GM18909 (cell line): ENCODE measurements around the gene CCDC142.
"Not testable (repeated sequence)": the region's sequence is repeated elsewhere in the genome, so short reads cannot be mapped to it uniquely, and the experiment has no call there.

Source experiments
- ATAC-seq: cut with Tn5 transposase; IDR thresholded peaks from one replicate; pipeline ENCODE4 v1.9.1; 2021; ENCODE audit warnings: mild to moderate bottlenecking; ENCODE audit not compliant: unreplicated experiment, poor library complexity

Gene CCDC142

GRCh38 chr2:74500578-74500946, 17.8 kb upstream of the CCDC142 start:
- no peak for ATAC-seq

- no peak for ATAC-seq
Observed at GRCh38 chr2:74499940-74500577, 17.3 kb upstream of the CCDC142 start.

DNA sequence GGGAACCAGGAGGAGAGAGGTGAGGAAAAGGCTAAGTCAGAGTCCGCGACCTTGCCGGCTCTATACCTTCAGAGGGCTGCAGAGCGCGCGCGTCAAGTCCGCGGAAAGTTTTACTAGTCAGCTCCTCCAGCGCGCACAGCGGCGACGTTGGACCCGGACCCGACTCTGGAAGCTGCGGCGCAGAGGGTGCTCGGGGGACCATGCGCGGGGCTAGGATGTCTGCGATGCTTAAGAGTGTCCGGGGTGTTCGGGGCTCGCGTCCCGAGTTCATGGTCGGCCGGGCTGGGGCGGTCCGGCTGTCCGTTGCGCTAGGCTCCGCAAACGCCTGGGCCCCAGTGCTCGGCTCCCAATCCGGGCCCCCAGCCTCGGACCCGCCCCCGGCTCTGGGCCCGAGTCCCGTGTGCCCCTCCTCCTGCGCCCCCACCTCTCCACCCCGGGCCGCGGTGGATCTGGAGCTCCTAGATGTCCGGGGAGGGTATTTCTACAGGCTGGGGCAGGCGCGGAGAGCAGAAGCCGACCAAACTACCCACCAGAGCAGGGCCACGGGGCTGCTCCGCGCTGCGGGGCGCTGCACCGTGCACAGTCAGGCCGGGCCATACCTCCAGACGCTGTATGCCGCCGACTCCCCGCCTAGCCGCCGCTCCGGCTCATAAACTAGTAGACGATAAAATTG, 16.6 kb upstream of the CCDC142 start, which contains the start of gene LBX2:
Gene LBX2 (minus strand): TSS at position 337 of the 673 bp plus-strand sequence. CDS start 66 bp downstream, at position 271.
- no peak for ATAC-seq

DNA sequence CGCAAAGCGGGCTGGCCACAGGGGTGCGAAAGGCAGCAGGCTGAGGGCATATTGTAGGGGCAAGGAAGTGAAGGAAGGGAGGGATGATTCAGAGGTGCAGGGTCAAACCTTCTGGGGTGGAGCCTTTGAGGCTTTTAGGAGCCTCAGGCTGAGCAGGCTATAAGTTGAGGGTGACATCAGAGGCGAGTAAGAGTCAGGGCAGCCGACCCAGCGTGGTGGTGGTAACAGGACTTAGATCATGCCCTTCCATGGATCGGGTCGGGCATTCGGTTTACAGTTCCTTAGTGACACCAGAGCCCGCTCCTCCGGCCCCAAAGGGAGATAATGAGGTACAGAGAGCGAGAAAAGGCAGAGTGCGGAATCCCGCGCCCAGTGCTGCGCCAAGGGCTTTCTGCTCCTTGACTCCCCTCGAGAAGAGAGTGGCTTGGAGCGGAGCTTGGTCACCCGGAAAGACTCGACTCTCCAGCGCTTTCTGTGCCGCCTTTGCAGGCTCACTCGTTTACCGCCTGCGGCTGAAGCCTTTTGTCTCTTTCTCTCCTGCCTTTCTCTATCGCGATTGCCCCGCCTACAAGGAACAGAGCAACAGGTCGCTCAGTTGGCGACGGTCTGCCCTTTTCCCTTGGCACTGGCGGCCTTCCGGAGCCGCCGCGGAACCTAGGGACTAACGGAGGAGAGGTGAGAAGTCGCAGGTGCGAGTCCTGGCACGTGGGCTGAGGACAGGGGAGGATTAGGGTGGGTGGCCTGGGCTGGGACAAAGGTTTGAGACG, 15.9 kb upstream of the CCDC142 start:
- no peak for ATAC-seq

DNA sequence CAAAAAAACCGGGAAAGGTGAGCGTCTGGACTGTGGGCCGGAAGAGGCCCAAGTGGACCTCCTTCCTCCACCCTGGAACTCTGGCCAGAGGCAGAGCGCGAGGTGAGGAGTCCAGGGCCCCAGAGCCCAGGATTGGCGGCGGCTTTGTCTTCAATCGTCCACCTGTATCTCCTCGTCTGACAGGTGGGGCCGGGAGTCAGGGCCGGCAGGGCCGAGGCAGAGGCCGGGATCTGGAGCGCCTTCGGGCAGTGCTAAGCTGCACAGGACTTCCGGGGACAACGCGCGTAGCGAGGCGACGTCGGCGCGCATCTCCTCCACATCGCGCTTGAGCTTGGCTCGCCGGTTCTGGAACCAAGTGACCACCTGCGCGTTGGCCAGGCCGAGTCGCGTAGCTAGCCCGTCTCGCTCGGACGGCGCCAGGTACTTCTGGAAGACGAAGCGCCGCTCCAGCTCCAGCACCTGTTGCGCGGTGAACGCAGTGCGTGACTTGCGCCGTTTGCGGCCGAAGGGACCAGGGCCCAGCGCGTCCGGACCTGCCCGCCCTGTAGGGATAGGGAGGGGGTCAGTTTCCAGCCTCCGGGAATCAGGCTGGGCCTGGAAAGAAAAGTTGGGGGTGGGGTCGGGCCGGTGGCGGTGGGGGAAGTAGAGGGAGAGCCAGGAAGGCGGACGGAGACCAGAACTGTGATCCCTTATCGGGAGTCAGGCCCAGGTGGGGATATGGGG, 15.1 kb upstream of the CCDC142 start:
- no peak for ATAC-seq

DNA sequence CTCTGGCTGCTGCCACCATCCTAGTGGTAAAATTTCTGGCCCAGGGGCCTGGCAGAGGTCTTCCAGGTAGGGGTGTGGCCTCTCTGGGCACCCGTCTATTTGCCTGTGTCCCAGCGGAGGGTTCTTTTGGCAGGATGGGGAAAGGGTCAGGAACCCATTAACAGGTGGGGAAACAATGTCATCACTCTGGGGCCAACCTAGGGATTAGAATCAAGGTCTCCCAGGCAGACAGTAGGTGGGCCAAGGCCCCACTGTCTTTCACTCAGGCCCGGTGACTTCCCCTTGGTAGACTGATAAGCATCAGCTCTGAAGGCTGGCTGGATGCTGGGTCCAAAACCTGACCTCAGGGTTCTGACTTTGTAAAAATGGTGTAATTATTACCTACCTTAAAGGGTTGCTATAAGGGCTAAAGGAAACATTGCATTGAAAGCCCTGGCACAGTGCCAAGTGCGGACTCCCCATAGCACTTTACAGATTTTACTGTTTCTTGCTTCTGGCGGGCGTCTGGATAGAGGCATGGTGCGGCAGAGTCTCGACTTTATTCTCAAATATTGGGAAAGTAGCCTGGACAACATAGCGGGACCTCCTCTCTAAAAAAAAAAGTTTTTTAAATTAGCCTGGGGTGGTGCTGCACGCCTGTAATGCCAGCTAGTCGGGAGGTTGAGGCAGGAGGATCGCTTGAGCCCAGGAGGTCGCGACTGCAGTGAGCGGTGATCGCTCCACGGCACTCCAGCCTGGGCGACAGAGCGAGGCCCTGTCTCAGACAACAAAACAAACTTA, 14.4 kb upstream of the CCDC142 start:
- ATAC-seq: no peak

DNA sequence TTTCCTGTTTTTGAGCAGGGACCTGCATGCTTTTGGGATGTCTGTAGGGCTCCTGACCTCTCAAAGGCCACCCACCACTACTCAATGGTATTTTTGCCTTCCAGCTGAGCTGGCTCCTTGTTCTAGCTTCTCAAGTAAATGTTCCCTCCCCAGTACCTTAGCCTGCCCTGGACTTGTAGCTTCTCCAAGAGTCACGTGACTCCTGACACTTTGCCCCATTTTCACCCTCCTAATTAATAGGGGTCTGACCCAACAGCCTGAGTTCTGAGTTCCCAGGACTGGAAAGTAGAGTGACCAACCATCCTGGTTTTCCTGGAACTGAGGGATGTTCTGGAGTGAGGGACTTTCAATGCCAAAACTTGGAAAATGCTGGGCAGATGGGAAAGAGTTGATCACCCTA, 12.6 kb upstream of the CCDC142 start:
- no peak for ATAC-seq

DNA sequence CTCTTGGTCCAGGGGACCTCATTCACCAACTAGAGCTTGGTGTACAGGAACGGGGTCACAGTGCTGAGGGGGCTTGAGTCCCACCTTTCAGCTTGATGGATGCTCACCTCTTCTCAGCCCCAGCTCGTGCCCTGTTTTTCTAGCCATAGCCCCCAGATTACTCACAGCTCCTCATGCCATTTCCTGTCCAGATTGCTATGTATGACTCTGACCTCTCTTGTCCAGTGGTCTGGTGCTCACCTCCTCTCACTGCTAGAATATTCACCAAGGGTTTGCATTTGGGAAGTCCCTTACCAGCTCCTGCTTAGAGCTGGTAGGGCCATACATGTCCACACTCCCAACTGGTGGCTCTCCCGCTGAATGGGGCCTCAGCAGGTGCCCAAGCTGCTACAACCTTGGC, 10.7 kb upstream of the CCDC142 start:
- no peak for ATAC-seq

GRCh38 chr2:74491648-74492544, 9.1 kb upstream of the CCDC142 start:
- no peak for ATAC-seq

- no peak for ATAC-seq
Observed at GRCh38 chr2:74489906-74490305, 7.1 kb upstream of the CCDC142 start.

DNA sequence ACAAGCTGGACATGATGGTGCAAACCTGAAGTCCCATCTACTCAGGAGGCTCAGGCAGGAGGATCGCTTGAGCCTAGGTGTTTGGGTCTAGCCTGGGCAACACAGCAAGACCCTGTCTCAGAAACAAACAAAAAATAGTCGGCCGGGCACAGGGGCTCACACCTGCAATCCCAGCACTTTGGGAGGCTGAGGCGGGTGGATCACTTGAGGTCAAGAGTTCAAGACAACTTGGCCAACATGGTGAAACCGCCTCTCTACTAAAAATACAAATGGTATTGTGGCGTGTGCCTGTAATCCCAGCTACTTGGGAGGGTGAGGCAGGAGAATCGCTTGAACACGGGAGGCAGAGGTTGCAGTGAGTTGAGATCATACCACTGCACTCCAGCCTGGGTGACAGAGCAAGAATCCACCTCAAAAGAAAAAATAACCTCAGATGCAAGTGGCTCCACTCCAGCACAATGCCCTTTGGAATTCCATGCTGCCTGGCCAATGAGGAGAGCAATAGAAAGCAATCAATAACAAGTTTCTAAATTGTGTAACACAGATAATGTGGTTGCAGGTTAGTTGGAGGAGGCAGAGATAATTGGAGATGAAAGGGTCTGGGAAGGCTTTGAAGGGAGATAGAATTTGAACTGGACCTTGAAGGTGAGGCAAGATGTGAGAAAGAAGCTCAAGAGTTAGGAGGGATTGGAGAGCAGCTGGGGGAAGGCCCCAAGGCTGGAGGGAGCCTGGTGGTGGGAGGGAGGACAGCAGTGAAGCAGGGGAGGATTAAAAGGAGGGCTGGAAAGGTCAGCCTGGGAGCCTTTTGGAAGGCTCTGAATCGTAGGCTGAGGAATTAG, 6.1 kb upstream of the CCDC142 start:
- no peak for ATAC-seq

DNA sequence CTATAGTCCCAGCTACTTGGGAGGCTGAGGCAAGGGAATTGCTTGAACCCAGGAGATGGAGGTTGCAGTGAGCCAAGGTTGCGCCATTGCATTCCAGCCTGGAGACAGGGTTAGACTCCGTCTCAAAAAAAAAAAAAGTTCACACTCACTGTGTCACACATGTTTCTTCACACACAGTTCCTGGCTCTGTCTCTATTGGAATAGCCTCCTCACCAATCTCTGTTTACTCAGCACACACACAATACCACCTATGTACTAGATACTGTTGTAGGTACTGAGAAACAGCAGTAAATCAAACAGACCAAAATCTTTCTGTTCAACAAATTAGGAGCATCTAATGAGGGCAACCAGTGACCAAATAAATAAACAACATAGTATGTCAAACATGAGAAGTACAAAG, 3.3 kb upstream of the CCDC142 start:
- ATAC-seq: no peak

DNA sequence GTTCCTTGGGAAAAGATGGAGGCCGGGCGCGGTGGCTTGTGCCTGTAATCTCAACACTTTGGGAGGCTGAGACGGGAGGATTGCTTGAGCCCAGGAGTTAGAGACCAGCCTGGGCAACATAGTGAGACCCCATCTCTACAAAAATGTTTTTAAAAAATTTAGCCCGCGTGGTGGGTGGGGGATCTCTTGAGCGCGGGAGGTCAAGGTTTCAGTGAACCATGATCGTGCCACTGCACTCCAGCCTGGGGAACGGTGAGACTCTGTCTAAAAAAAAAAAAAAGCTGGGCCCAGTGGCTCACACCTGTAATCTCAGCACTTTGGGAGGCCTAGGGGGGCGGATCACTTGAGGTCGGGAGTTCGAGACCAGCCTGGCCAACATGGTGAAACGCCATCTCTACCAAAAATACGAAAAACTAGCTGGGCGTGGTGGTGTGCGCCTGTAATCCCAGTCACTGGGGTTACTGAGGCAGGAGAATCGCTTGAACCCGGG, 922 bp upstream of the CCDC142 start:
- ATAC-seq: not testable (repeated sequence)

DNA sequence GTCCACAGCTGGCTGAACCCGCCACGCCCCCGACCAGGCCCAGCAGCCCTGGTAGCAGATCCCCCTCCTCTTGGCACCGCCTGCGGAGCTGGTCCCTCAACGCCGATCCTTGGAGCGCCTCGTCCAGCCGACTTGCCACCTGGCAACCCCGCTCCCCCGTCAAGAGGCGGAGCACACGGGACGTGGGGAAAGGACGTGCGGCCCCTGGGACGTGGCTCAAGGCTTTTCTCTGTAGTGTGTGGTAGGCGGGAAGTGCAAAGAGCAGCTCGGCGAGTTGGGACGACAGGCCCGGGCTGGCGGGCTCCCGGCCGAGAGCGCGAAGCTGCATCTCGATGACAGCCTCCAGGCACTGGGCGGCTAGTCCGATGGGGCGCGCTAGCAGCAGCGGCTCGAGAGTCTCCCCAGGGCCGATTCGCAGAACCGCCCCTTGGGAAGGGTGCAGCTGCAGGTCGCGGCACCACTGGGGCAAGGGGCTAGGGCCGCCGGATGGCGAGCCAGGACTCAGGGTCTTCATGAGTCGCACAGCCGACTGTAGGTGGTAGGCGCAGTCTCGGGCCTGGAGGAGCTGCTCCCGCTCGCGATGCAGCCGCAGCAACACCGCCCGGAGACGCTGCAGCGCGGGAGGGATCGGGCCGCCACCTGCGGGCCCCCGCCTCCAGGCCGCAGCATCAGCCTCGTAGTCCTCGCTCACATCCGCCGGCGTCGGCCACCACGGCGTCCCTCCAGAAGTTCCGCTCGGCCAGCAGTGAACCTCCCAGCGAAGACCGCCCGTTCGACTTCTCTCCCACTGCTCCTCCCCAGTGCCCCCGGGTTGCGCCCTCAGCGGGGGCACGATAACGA, 617 bp downstream of the CCDC142 start:
- ATAC-seq: peak; percentile 43

DNA sequence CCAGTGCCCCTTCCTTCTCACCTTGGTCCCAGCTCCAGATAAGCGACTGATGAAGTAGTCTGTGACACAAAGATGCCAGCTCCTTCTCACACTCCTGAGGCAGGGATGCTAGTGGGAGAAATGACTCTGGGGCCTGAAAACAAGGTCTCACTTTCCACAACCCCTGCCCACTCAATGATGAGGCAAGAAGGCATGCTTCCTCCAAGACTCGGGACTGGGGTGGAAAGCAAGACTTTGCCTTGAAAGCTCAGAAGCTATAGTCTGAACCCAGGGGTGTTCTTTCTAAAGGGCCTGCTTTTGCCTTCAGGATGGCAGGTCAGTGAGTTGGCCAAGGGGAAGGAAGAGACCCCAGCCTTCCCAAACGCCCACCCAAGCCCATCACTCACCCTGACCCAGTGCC, 1.4 kb downstream of the CCDC142 start:
- ATAC-seq: no peak

GRCh38 chr2:74474899-74475298, 7.9 kb downstream of the CCDC142 start:
- ATAC-seq: no peak

- ATAC-seq: no peak
Observed at GRCh38 chr2:74474481-74474880, 8.3 kb downstream of the CCDC142 start.
